GM21529 (cell line): ENCODE data around the gene AFF1.
"Not testable (repeated sequence)": the region's sequence is repeated elsewhere in the genome, so short reads cannot be mapped to it uniquely, and the experiment has no call there.

ENCODE experiments used
- ATAC-seq: cut with Tn5 transposase; IDR thresholded peaks from one replicate; pipeline ENCODE4 v1.9.1; 2021; ENCODE audit not compliant: unreplicated experiment

AFF1 gene

DNA sequence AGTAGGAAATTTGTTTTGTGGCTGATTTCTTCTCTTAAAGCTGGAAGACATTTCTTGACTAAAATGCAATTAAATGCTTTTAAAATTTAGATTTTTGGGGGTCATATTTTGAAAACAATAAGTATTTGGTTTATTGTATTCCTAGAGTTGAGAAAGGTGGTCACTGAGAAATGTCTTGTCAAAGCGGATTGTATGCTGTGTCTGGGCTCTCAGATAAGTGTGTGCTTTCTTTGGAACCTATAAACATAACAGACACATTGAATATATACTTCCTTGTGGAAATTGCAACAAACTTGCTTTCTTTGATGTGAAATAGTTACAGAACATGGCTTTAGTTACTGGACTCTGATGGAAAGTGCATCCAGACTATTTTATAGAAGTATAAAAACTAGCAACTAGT, 75.4 kb downstream of the AFF1 start:
- ATAC-seq = no peak

DNA sequence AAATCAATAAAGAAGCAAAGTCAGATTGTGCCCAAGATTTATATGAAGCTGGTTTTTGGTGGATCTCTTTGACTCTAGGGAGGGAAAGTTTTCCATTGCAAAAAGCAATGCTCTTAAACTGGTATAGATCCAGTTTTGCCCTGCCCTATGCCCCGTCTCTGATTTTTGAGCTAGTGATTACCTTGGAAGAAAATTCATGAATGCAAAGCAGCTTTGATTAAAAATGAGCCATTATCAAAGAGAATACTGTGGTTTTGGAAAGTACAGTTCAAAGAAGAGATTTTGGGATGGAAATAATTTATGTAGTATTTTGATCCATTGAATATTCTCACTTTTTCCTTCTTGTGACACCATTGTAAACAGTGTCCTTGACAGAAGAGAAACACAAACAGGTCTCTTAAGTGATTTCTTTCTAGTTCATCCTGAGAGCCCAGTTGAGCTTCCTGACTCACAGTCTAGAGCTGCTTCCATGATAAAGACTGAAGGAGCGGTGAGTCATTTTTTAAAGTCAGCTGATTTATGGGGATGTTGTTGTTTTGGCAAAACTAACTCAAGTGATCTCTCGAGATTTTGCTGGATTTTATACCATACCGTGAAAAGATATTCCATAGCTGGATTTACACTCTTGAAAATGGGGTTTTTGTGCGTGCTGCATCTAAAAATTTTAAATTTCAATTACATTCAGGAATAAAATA, 76.7 kb downstream of the AFF1 start:
- ATAC-seq = no peak

DNA sequence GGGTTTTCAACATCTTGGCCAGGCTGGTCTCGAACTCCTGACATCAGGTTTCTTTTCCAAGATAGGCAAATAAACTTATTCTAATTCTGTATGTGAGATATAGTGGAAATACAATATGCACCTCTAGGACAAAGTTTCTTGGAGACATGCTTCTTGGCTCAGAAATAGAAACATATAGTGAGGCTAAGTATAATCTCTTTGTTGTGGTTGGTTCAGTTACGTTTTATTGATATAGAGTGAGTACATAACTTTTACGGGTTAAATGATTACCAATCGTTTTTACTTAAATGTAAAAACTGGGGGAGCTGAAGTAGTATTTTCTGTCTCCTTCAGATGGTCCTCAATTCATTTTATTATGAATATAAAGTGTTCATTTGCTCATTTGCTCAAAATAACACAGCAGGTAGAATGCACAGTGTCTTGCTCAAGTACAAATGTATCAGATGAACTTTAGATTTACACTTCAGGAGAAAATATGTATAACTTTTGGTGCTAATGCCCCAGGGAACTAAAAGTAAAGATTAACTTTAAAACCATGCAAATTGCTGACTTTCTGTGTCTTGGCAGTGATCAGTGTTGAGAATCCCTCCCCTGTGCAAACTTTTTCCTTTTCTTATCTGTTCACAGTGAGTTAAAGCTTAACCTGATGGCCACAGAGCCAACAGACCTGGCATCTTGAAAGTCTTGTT, 77.6 kb downstream of the AFF1 start:
- peak; percentile 60 for ATAC-seq

DNA sequence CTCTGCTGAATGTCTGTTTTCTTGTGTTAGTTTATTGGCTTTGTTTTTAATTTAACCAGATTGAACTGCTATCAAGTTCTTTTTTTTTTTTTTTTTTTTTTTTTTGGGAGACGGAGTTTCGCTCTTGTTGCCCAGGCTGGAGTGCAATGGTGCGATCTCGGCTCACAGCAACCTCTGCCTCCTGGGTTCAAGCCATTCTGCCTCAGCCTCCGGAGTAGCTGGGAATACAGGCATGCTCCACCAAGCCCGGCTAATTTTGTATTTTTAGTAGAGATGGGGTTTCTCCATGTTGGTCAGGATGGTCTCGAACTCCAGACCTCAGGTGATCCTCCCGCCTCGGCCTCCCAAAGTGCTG, 78.1 kb downstream of the AFF1 start:
- not testable (repeated sequence) for ATAC-seq

DNA sequence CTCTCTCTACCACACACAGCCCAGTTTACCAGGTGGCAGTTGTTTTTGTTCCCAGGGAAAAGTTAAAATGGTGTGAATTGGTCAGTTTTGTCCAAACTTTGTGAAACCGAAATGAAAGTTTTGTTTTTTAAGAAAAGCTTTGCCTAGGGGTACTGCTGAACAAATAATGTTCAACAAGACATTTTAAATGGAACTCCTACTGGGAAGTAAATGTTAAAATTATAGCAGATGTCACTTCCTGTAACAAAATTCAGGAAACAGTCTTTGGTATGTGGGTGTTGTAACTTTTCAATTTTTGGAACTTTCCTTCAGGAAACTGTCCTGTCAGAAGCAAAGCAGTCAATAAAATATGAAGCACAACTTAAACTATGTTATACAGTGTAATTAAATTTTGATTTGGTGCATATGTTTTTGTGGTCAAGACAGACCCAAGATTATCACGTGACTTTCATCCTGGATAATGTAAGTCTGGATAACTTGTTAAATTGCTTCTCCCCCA, 79.5 kb downstream of the AFF1 start:
- no peak for ATAC-seq

DNA sequence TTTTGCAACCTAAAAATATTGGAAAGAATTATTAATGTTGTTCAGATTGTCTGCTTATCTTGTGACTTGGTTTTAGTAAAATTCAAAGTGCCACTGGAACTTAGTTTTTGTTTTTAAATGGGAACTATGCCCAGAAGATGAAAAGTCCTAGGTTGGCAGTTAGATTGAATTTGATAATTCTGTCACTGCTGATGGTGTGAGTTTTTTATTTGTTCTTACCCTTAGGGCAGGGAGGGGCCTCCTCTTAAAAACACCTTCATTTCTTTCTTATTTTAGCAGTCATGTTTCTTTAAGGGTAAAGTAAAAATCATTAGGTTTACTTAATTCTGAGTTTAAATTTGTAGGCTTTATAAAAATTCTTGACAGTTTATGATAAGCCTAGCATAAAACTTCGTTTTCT, 80.6 kb downstream of the AFF1 start:
- ATAC-seq = no peak

DNA sequence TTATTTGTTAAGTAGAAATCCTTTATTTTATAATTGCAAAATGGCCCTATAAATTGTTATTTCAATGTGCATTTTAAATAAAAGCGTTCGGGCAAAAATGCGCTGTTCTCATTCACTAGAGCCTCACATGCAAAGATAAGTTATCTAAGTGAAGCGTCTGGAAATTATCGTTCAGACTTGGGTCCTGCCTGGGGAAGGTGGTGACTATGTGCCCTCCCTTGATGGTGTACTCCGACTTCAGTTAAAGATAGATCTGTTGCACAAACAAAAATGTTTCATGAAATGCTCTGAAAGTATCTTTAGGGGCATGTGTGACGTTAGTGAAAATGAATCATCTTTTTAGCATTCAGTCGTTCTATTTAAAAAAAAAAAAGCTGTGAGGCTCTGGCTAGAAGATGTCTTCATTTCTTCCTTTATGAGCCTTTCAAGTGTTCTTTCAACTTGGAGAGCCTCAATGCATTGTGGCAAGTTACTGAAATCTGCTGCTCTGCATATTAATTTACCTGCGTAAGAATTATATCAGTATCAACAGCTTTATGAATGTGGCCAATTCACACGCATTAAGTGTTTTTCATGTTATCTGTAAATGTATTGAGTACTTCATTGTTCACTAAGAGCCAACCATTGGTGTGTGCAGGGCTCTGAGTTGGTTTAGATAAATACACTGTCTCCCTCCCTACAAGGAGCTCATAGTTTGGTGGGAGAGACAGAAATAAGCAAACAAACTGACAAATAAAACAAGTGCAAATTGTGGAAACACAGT, 83.0 kb downstream of the AFF1 start:
- no peak for ATAC-seq

DNA sequence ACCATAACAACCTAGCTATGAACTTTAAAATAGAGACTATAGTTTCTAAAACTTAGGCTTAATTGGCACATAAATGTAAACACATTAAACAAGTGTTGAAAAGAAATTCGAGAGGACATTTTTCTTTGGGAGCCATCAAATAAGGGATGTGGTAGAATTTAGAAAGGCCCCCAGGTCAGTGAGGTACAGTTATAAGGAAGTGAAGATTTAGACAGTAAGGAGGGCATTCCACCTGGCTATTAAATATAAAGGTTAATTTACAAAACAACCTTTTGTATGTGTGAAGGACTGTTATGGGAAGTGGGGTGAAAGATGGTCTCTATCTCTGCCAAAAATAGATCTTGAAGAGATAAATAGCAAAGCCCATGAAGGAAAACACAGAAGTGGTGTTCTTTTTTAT, 83.9 kb downstream of the AFF1 start:
- no peak for ATAC-seq

DNA sequence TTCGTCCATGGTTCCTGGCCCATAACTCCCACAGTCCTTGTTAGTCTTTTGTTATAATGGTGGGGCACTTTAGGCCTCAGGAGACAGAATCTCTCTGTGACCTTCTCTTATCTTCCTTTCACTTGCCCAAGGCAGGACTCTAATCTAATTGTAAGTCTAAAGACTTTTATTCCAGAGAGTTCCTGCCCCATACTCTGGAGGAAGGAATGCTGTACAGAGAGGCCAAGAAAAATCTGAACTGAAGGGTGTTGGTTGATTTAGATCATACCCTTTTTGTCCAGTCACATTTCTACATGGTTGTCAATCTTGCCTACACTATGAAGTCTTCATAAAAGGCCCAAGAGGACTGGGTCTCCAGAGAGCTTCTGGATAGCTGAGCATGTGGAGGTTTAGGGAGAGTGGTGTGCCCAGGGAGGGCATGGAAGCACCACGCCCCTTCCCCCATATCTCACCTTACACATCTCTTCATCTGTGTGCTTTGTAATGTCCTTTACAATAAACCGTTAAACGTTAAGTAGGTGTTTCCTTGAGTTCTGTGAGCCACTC, 84.5 kb downstream of the AFF1 start:
- ATAC-seq = no peak

DNA sequence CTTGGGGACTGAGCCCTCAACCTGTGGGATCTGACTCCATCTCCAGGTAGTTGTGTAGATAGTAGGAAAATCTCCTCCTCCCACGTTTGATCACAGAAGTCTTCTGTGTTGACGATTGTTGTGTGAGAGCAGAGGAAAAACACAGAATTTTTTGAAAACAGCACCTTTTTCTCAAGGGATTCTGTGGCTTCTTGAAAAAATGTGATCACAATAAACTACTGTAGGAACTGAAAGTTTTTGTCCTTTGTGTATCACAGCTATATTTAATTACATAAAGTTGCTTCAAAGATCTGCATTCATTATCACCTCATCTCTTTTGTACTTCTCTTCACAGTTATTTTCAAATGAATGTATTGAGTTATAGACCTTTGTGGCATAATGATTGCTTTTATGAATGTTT, 85.1 kb downstream of the AFF1 start:
- ATAC-seq = no peak

DNA sequence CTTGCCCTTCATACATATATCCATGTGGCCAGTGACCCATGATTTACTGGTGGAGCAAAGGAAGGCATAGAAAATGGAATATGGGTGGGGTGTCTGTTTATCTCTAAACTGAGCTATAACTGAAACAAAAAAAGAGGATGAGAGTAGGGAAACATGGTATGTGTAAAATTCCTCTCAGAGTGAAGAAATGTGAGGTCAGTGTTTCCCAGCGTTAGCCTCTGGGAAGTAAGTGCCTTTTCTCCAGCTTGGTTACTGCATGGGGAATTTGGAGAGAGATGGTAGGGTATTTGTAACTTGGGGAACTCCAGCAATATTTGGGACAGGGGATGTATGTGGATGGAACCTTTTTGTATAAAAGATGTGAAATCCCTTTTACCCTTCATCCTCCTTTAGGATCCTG, 89.4 kb downstream of the AFF1 start:
- no peak for ATAC-seq

DNA sequence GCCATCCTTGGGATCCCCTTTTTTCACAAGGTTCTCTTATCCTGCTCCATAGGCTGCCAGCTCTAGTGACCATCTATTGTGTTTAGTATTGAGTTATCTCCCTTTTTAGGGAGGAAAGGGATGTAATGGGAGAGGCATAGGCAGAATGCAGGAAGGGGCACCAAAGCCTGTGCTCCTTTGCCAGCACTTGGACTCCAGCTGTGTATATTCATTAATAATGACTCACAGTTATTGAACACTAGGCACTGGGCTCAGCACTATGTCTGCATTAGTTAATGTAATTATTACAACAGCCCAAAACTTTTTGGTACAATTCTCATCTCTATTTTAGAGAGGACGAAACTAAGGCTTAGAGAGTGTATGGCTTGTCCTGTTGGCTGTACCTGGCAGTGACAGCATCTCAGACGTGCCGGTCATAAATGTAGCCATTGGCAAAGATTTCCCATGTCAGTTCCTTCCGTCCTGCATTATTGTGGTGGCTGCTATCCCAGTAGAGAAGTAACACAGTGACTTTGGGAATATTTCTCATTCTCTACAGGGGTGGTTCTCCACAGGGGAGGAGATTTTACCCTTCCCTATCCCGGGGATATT, 90.3 kb downstream of the AFF1 start:
- no peak for ATAC-seq

DNA sequence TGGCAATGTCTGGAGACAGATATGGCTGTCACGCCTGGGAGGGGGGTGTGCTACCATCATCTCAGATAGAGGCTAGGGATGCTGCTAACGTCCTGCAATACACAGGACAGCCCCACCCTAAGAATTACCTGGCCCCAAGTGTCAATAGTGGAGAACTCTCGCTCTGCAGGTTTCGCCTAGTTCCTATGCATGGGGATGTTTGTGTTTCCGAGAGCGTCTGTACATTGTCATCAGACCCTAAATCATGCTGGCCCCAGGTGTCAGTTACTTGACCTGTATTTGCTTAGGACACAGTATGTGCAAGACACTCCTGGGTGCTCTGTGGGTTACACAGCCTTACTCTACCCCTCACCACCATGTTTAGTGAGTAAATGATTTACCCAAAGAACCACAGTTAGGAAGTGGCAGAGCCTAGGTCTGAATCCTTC, 90.8 kb downstream of the AFF1 start:
- ATAC-seq = peak; percentile 40

DNA sequence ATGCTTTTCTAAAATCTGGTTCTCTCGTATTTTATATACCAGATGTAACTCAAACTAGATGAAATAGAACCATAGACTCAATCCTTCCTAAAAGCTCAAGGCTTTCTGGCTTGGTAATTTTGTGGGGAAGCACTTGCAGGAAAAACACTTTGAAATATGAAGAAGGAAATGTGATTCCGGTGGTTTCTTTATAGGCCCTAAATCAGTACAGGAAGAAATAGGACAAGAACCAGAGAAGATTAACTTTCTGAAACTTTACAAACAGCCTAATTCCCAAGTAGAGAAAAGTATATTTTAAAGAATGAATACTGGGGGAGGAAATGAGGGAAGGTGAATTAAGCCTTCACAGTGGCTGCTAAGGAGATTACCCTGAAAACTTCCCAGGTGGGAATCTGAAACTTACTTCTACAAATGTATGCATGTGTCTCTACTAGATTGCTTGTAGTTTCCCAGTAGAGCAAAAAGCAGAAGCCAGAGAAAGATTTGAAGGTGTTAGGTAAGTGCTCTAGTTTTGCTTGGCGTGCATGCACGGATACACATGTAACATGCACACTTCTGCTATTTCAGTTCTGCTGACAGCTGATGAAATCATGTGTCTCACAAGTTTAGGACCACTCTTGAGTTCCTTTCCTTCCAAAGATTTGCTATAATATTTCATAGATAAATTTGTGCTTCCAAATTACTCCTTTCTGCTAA, 92.1 kb downstream of the AFF1 start:
- ATAC-seq = peak; percentile 91

DNA sequence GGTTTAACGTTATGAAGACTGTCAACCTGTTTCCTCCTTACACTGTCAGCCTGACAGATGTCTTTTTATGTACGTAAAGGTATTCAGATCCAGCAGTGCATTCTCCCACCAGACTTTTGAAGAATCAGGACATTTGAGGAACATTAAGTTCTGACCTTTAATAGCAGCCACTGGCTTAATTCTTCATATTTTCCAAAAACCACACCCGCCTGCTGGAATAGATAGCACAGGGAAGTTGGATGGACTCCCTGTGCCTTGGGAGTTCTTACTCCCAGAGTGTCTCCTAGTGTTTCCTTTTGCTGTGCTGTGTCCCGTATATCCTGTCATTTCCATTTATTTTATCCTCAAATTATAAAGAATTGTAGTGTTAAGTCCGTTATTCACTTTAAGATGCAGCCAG, 94.5 kb downstream of the AFF1 start:
- ATAC-seq = no peak

DNA sequence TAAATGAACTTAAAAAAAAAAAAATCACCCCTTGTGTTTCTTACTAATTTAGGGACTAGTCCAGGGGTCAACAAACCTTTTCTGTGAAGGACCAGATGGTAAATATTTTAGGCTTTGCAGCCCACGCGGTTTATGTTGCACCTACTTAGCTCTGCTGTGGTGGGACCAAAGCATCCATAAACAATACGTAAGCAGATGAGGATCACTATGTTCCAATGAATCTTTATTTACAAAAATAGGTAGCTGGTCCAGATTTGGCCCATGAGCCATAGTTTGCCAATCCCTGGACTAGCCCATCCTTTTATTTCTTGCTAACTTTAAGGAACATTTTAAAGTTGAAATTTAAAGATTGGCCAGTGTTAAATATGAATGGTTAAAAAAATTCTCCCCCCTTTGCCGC, 95.3 kb downstream of the AFF1 start:
- no peak for ATAC-seq

DNA sequence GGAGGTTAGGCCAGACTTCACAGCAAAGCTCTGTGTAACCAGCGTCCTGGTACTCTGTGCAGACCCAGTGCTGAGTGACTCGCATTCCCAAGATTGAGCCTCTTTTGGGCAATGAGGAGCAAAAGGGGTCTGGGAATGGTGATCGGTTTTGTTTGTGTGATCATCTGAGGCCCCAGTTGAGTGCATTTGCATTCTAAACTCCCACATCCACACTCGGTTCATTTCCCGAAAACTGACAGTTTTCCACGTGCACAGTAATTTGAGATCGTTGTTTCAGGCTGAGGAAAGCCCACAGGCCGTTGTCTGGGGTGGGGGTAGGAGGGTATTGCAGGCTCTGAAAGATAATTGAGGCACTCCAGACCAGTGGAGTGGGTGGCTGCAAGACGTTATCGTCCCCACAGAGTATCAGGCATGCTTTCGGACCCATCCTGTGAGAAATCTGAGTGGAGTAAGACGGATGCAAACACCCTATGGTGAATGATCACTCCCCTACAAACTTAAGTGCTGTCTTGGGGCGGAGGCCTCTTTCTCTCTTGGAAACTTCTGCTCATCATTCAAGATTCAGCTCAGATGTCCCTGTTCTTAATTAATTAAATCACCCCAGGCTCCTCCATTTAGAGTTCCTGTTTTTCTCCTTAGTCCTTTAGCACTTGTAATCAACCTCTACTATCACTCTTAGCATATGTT, 96.1 kb downstream of the AFF1 start:
- no peak for ATAC-seq

DNA sequence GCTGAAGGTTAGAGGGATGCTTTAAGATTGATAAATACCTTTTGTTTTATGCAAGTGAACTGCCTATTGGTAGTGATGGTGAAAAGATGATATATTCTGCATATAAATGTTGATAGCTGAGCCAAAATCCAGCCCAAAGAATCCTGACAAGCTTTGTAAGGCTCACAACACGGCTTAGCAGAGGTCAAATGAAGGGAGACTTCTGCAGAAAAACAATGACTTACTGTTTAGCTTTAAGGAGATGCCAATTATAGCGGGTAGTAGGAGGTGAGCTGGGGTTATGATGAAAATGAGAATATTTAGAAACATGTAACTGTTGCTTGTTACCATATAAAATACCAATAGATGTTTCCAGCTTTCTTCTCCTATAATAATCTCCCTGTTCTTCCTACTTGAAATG, 97.1 kb downstream of the AFF1 start:
- ATAC-seq = no peak

DNA sequence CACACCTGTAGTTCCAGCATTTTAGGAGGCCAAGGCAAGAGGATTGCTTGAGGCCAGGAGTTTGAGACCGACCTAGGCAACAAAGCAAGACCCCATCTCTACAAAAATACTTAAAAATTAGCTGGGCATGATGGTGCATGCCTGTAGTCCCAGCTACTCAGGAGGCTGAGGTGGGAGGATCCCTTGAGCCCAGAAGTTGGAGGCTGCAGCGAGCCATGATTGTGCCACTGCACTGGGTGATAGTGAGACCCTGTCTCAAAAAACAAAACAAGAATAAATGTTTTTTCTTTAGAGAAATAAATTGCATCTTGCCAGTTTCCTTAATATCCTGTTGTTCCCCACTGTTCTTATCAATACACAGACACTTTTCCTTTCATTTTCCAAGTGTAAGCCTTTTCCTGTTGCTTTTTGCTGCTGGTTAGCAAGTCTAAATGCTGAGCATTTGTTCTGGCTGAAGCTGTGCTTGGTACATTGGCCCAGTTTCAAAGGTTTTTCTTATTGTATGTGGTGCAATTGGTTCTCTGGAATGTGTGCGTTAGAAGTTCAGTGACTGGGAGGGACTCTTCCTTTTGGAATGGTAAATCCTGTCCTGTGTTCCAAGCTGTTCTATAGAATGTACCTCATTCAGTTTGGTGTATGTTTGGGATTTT, 98.2 kb downstream of the AFF1 start:
- no peak for ATAC-seq

DNA sequence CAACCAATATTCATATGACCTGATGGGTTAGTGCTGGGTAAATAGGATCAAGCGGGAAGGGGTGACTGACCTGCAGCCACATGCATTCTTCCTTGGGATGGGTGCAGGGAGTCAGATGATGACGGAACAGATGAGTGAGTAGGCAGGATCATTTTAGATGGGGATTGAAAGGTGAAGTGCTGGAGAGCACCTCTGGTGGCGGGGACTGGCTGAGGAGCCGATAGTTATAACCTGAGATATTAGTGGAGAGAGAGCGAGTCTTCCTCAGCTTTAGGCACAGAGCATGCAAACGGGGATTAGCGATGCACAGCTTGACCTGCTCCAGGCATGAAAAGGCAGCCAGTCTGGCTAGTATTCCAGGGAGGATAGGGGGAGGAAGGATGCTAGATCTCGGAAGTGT, 99.1 kb downstream of the AFF1 start:
- ATAC-seq = no peak
